ENCODE data around the gene HID1. TPM values are rescaled to one million over a fixed set of nuclear protein-coding genes. Genes with fewer than 3 reads are reported as not detected.

HID1 gene
- total and polyA plus RNA-seq, 9 of the 15 experiments (the other 6 are each of a cell fraction or from before 2014, with no cell fraction given): 0.14 to 2.1 (median 0.54) TPM; not detected in 2

DNA sequence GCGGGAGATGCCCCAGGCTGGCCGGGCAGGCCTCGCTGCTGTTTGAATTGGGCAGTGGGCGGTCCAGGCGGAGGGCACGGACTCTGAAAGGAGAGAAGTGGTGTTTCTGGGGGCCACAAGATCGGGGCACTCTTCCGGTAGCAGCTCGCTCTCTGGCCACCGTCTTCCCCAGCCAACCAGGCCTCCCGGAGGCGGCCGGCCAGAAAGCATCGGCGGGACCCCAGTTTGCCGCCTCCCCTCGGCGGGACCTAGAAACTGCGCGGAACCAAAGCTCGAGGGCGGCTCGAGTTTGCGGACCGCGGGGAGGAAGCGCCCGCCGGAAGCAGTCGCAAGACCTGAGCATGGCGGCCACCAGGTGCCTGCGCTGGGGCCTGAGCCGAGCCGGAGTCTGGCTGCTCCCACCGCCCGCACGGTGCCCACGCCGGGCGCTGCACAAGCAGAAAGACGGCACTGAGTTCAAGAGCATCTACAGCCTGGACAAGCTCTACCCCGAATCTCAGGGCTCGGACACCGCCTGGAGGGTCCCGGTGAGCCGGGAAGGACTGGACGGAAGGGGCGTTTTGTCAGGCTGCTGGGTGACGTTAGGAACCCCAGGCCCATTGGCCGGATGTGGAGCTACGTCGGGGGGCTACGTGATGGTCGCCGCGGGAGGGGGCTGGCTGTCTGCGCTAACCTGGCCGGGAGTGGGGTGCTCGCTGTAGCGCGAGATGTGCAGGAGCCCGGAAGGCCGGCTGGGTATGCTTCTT lies 40.0 kb upstream of the HID1 start, which contains the start of gene MRPL58 (continued):
- TF ChIP-seq CC2D1A (IDR thresholded peaks at IDR 0.05): peak; percentile 34; the same call in 1 of the 2 replicates
- TF ChIP-seq, protein P1, sequence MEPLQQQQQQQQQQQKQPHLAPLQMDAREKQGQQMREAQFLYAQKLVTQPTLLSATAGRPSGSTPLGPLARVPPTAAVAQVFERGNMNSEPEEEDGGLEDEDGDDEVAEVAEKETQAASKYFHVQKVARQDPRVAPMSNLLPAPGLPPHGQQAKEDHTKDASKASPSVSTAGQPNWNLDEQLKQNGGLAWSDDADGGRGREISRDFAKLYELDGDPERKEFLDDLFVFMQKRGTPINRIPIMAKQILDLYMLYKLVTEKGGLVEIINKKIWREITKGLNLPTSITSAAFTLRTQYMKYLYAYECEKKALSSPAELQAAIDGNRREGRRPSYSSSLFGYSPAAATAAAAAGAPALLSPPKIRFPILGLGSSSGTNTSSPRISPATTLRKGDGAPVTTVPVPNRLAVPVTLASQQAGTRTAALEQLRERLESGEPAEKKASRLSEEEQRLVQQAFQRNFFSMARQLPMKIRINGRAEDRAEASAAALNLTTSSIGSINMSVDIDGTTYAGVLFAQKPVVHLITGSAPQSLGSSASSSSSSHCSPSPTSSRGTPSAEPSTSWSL (CRISPR knock-in tag; IDR thresholded peaks at IDR 0.05; ENCODE audit: borderline replicate concordance): no peak
- TF ChIP-seq, protein P2, sequence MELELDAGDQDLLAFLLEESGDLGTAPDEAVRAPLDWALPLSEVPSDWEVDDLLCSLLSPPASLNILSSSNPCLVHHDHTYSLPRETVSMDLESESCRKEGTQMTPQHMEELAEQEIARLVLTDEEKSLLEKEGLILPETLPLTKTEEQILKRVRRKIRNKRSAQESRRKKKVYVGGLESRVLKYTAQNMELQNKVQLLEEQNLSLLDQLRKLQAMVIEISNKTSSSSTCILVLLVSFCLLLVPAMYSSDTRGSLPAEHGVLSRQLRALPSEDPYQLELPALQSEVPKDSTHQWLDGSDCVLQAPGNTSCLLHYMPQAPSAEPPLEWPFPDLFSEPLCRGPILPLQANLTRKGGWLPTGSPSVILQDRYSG (tag; conservative IDR thresholded peaks at IDR 0.05; ENCODE audit: low read depth): 0 out of 2 replicates have a peak, but pooled peaks have one; percentile 28
- no peak for TF ChIP-seq ZNF75A (CRISPR knock-in tag; IDR thresholded peaks at IDR 0.05)
- no peak for TF ChIP-seq PHB (CRISPR knock-in tag; IDR thresholded peaks at IDR 0.05)
- no peak for TF ChIP-seq SRSF3 (IDR thresholded peaks at IDR 0.05; ENCODE audit: insufficient read depth, low read length)
- no peak for TF ChIP-seq ASH1L (IDR thresholded peaks at IDR 0.05; ENCODE audit: borderline replicate concordance, low read depth, partially characterized antibody)
- no peak for TF ChIP-seq KDM2B (CRISPR knock-in tag; IDR thresholded peaks at IDR 0.05)
- peak; percentile 35; the same call in 1 of the 2 replicates for TF ChIP-seq SOX6 (IDR thresholded peaks at IDR 0.05)
- TF ChIP-seq, protein P3, sequence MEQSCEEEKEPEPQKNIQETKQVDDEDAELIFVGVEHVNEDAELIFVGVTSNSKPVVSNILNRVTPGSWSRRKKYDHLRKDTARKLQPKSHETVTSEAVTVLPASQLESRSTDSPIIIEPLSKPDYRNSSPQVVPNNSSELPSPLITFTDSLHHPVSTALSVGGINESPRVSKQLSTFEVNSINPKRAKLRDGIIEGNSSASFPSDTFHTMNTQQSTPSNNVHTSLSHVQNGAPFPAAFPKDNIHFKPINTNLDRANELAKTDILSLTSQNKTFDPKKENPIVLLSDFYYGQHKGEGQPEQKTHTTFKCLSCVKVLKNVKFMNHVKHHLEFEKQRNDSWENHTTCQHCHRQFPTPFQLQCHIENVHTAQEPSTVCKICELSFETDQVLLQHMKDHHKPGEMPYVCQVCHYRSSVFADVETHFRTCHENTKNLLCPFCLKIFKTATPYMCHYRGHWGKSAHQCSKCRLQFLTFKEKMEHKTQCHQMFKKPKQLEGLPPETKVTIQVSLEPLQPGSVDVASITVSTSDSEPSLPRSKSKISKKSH (CRISPR knock-in tag; IDR thresholded peaks at IDR 0.05): no peak
- TF ChIP-seq, protein P4, sequence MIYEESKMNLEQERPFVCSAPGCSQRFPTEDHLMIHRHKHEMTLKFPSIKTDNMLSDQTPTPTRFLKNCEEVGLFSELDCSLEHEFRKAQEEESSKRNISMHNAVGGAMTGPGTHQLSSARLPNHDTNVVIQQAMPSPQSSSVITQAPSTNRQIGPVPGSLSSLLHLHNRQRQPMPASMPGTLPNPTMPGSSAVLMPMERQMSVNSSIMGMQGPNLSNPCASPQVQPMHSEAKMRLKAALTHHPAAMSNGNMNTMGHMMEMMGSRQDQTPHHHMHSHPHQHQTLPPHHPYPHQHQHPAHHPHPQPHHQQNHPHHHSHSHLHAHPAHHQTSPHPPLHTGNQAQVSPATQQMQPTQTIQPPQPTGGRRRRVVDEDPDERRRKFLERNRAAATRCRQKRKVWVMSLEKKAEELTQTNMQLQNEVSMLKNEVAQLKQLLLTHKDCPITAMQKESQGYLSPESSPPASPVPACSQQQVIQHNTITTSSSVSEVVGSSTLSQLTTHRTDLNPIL (CRISPR knock-in tag; IDR thresholded peaks at IDR 0.05): no peak
- TF ChIP-seq EP400 (IDR thresholded peaks at IDR 0.05): peak; percentile 92
- TF ChIP-seq, protein P5, sequence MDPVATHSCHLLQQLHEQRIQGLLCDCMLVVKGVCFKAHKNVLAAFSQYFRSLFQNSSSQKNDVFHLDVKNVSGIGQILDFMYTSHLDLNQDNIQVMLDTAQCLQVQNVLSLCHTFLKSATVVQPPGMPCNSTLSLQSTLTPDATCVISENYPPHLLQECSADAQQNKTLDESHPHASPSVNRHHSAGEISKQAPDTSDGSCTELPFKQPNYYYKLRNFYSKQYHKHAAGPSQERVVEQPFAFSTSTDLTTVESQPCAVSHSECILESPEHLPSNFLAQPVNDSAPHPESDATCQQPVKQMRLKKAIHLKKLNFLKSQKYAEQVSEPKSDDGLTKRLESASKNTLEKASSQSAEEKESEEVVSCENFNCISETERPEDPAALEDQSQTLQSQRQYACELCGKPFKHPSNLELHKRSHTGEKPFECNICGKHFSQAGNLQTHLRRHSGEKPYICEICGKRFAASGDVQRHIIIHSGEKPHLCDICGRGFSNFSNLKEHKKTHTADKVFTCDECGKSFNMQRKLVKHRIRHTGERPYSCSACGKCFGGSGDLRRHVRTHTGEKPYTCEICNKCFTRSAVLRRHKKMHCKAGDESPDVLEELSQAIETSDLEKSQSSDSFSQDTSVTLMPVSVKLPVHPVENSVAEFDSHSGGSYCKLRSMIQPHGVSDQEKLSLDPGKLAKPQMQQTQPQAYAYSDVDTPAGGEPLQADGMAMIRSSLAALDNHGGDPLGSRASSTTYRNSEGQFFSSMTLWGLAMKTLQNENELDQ (CRISPR knock-in tag; IDR thresholded peaks at IDR 0.05; ENCODE audit: borderline replicate concordance): no peak
- peak; percentile 58 for TF ChIP-seq CCNT2 (IDR thresholded peaks at IDR 0.05; ENCODE audit: borderline replicate concordance, extremely low read depth, insufficient read length, low read depth, low read length)
- no peak for TF ChIP-seq ETS2 (tag; IDR thresholded peaks at IDR 0.05; ENCODE audit: borderline replicate concordance, poor library complexity, severe bottlenecking)
- TF ChIP-seq, protein P6, sequence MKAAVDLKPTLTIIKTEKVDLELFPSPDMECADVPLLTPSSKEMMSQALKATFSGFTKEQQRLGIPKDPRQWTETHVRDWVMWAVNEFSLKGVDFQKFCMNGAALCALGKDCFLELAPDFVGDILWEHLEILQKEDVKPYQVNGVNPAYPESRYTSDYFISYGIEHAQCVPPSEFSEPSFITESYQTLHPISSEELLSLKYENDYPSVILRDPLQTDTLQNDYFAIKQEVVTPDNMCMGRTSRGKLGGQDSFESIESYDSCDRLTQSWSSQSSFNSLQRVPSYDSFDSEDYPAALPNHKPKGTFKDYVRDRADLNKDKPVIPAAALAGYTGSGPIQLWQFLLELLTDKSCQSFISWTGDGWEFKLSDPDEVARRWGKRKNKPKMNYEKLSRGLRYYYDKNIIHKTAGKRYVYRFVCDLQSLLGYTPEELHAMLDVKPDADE (conservative IDR thresholded peaks at IDR 0.05; ENCODE audit: control insufficient read depth, low read depth, low read length): peak; percentile 90
